Stimulated activated CD8-positive, alpha-beta memory T cell treated with anti-CD3 and anti-CD28 coated beads, Interleukin-7, amount 100 ng/mL, for 4 hours (primary cell): ENCODE measurements around the gene LSS.
"Not testable (repeated sequence)": the region's sequence is repeated elsewhere in the genome, so short reads cannot be mapped to it uniquely, and the experiment has no call there.

Source experiments
- DNase-seq, 2 donors: peaks; one replicate each; pipeline ENCODE4 v3.0.0-alpha.2; 2020; ENCODE audit warnings: low read depth in 2 of 2

The LSS gene

GRCh38 chr21:46152927-46153246 lies 75.7 kb downstream of the LSS start:
- DNase-seq, result no peak

- no peak for DNase-seq
Measured at GRCh38 chr21:46151989-46152926, 76.3 kb downstream of the LSS start.

- DNase-seq, result no peak
Measured at GRCh38 chr21:46151261-46151988, 77.1 kb downstream of the LSS start.

GRCh38 chr21:46150491-46151121 lies 78.0 kb downstream of the LSS start:
- no peak for DNase-seq

GRCh38 chr21:46150073-46150472 lies 78.5 kb downstream of the LSS start:
- DNase-seq, result no peak

GRCh38 chr21:46149205-46149901 lies 79.2 kb downstream of the LSS start:
- DNase-seq, result no peak

- no peak for DNase-seq
Measured at GRCh38 chr21:46148106-46148505, 80.5 kb downstream of the LSS start.

GRCh38 chr21:46147429-46147828 lies 81.1 kb downstream of the LSS start:
- peak in 1 of 2 donors; percentile 24 for DNase-seq

- no peak for DNase-seq
Measured at GRCh38 chr21:46146856-46147255, 81.7 kb downstream of the LSS start.

GRCh38 chr21:46145840-46146691 lies 82.5 kb downstream of the LSS start:
- no peak for DNase-seq

- no peak for DNase-seq
Measured at GRCh38 chr21:46145159-46145839, 83.3 kb downstream of the LSS start.

- no peak for DNase-seq
Measured at GRCh38 chr21:46144464-46145070, 84.0 kb downstream of the LSS start.

- no peak for DNase-seq
Measured at GRCh38 chr21:46142582-46143473, 85.7 kb downstream of the LSS start.

- no peak for DNase-seq
Measured at GRCh38 chr21:46141767-46142581, 86.6 kb downstream of the LSS start.

- not testable (repeated sequence) for DNase-seq
Measured at GRCh38 chr21:46140352-46141003, 88.1 kb downstream of the LSS start.

- no peak for DNase-seq
Measured at GRCh38 chr21:46139686-46140085, 88.9 kb downstream of the LSS start.

GRCh38 chr21:46138383-46138970 lies 90.1 kb downstream of the LSS start:
- no peak for DNase-seq
